ENCODE measurements around the gene UMODL1.

UMODL1 gene

DNA sequence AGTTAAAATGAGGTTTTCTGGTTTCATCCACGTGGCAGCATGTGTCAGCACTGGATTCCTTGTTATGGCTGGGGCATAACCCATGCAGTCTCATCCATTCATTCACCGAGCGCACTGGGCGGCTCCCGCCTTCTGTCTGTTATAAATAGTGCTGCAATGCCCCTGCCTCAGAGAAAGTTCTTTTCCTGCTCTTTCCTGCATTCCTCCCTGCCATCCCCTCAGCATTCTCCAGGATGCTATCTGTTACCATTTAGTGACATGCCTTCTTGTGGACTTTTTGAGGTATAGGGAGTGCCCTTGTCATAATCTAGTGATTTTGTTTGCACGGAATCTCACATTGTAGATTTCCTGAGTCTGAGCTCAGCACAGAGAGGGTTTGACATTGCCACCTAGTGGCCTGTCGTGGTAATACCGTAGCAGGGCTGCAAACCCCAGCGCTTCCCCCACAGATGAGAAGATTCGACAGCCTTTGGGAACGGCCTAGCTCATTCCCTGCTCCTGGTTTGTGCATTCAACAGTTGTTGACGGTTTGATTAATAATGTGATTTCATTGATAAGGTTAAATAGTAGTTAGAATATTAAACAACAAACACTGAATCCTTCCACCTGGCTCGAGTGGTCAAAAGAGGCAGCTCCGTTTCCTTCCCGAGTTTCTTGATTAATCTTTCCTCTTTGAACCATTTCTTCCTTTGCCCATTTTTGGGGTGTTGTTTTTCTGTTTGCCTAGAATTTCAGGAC lies 46.3 kb downstream of the UMODL1 start:
- peak; percentile 46 for DNase-seq

DNA sequence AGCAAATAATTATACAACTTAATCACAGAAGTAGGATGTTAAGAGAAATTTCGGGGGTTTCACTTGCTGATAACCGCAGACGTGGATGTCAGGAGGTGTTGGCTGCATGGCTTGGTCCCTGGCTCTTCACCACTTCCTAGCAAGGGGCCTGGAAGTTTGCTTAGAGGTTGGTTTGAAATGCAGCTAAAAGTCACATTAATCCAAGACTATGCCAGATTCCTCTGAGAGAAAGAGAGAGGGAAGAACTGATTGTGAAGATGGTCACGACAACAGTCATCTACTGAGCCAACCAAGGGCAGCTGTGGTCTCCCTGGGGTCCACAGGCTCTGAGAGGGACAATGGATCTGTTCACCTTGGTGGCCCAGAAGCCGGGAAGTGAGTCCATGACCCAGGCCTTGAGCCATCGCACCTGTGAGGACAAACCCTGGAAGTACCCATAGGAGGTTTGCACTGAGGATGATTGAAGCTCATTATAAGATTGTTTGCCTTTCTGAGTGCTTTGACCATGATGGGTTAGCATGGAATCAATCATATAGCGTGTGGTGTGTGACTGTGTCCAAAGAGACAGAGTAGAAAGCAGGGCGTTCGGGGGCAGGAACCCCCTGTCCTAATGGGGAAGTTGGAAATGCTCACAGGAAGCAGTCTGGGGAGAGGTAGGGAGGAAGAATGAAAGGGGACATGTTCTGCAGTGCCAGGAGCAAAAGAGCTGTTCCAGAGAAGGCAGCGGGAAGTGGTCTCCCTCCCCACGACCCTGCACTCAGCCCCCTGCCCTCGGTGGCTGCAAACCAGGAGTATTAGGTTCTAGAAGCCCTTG lies 47.1 kb downstream of the UMODL1 start:
- no peak for DNase-seq

DNA sequence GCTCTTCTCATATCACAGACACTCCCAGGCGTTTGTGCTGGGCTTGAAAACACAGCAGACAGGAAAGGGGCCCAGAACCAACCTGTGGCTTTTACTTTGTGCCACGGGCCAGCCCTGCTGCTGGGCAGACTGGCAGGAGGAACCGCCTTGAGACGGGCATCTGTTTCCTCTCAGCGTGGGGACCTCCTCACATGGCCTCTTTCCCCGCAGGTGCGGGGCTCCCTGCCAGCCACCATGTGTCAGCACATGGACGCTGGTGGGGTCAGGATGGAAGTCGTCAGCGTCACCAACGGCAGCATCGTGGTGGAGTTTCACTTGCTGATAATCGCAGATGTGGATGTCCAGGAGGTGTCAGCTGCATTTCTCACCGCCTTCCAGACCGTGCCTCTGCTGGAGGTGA lies 47.8 kb downstream of the UMODL1 start:
- DNase-seq, result no peak

DNA sequence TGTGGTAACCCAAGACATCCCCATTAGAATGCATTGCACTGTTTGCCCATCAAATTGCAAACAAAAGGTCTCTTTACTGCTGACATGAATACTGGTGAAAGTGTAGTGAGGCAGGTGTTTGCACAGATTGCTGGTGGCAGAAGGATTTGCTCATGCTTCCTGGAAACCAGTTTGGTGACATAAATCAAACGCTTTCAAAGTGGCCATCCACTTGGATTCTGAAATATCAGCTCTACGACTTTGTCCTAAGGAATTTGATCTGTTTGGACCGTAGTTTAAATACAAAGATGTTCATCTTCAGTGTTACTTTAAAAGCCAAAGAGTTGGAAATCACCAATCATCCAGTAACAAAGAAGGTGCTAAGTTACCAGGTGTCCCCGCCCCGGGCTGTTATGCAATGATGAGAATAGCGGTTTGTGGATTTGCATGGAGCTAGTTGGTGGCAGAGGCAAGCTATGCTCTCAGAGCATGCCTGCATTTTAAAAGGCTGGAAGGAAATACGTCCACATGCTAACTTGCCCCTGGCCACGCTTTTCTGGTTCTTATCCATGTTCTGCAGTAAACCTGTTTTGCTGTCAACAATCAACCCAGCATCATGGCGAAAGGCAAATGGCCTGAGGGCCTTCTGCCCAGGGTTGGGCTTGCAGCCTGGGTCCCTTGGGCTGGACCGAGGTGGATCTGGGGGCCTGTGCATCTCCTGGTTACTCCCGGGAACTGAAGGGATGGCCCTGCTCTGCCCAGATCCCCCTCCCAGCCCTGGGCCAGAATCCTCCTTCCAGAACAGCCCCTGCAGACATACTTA lies 49.2 kb downstream of the UMODL1 start:
- peak; percentile 83 for DNase-seq

DNA sequence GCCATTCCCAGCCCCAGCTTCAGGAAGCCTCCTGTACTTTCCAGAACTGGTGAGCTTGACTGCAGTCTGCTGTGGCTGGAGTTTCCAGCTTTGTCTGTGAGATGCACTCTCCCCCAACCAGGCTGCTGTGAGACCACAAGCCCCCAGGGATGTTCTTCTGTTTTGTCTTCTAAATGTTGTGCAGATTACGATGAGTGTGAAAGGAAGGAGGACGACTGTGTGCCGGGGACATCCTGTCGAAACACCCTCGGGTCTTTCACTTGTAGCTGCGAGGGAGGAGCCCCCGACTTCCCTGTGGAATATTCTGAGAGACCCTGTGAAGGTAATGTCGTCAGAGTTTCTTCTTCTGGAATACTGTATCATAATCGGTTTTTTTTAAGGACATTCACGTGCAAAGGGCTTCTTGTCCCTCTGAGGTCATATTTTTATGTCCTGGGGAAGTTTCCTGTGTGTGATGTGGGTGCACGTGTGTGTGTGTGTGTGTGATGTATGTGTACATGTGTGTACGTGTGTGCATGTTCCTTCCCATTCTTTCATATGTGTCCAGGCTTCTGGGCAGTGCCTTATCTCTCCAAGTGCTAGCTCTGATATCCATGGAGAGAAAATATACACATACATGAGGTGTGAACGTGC lies 49.9 kb downstream of the UMODL1 start:
- no peak for DNase-seq

DNA sequence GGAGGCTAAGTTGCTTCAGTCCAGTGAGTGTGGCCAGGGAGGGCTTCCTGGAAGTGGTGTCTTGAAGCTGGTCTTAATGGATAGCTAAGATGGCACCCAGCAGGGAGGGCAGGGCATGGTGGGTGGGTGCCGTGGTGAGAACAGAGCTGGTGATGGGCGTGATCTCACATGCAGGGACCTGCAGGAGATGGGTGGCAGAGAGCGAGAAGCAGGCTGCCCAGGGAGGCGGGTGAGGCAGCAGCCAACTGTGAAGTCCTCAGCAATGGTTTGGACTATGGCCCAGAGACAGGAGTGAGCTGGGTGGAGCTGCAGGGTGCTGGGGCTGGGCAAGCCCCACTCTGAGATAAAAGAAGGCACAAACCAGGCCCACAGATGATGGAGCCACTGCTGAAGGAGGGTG lies 50.7 kb downstream of the UMODL1 start:
- DNase-seq, result no peak

DNA sequence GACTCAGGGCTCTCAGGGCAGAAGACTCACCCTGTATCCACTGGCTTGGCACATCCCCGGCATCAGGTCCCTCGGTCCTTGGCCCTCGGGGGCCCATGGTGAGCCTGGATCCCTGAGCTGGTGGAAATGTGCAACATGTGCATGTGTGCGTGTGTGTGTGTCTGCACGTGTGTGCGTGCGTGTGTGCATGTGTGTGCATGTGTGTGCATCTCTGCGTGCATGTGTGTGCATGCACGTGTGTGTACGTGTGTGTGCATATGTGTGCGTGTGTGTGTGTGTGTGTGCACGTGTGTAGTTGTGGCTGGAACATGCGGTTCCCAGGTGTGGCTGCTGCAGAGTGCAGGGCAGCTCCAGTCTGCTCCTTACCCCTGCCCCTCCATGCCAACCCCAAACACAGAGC lies 51.3 kb downstream of the UMODL1 start:
- DNase-seq, result no peak

DNA sequence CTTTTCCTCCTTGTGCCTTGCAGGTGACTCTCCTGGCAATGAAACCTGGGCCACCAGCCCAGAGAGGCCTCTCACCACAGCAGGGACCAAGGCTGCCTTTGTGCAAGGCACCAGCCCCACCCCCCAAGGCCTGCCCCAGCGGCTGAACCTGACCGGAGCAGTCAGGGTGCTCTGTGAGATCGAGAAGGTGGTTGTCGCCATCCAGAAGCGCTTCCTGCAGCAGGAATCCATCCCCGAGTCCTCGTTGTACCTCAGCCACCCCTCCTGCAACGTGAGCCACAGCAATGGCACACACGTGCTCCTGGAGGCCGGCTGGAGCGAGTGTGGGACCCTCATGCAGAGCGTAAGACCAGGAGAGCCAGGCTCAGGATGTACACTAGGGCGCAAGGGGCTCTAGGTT lies 51.7 kb downstream of the UMODL1 start:
- DNase-seq, result no peak

DNA sequence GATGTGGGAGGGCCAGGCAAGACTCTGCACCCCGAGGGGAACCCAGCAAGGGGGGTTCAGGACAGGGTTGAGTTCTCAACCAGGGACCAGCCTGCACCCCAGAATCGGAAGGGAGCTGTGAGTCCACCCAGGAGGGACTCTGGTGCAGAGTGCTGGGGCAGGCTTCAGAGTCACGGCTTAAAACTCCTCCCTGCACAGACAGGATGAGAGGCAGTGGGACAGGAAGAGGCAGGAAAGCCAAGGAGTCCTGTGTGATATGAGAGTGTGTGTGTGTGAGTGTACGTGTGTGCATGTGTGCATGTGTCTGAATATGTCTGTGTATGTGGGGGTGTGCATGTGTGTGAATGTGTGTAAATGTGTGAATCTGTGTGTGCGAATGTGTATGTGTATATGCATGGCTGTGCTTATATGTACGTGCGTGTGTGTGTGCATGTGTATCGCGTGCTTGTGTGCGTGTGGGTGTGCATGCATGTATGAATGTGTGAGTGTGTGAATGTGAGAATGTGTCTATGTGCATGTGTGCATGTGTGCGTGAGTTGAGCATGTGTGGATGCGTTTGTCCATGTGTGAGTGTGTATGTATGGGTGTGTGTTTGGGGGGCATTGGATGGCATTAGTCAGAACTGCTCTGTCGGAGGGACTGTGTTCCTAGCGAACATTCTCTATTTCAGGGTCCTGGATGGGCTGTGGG lies 52.2 kb downstream of the UMODL1 start:
- no peak for DNase-seq

DNA sequence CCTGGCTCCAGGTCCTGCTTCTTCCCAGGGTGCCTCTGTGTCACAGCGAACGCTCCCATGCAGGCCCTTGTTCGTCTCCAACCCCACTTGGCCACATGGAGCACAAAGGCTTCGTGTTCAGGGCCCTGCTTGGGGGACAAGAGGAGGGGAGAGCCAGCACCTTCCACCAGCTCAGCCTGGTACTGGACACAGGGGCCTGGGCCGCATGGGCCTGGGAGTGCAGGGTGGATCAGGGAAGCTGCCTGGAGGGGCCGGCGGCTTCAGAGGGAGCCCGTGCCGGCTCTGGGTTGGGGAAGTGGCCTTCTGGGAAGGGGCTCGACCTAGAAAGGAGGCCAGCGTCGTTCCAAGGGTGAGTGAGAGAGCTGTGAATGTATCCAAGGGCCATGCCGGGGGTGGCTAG lies 53.0 kb downstream of the UMODL1 start:
- no peak for DNase-seq

DNA sequence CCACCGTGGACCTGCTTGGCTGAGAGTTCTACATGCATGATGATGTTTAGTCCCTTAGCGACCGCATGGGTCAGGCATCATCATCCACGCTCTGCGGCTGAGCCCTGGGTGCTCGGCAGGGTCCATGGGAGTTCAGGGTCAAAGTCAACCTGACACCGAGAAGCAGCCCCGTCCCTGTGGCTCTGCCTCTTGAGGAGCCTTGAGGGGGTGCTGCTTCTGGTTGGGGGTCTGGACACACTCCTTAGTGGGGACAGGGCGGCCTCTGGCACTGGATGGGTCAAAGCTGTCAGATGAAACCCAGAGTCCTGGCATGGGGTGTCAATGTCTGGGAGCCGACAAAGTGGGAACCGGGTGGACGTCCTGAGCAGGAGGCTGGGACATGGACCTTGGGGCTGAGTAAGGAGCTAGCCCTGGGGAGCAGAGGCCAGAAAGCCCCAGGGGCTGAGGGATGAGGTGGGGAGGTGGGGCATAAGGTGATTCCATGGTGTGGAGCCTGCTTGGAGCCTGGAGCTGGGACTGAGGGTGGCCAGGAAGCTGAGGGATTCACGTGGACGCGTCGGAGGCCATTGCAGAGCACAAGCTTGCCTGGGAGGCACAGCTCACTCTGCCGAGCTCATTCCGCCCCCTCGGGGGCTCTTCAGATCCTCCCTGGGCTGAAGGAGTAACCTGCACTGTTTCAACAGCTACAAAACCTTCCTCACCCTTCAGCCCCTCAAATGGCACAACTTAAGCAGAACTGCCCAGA lies 53.9 kb downstream of the UMODL1 start:
- DNase-seq, result no peak

DNA sequence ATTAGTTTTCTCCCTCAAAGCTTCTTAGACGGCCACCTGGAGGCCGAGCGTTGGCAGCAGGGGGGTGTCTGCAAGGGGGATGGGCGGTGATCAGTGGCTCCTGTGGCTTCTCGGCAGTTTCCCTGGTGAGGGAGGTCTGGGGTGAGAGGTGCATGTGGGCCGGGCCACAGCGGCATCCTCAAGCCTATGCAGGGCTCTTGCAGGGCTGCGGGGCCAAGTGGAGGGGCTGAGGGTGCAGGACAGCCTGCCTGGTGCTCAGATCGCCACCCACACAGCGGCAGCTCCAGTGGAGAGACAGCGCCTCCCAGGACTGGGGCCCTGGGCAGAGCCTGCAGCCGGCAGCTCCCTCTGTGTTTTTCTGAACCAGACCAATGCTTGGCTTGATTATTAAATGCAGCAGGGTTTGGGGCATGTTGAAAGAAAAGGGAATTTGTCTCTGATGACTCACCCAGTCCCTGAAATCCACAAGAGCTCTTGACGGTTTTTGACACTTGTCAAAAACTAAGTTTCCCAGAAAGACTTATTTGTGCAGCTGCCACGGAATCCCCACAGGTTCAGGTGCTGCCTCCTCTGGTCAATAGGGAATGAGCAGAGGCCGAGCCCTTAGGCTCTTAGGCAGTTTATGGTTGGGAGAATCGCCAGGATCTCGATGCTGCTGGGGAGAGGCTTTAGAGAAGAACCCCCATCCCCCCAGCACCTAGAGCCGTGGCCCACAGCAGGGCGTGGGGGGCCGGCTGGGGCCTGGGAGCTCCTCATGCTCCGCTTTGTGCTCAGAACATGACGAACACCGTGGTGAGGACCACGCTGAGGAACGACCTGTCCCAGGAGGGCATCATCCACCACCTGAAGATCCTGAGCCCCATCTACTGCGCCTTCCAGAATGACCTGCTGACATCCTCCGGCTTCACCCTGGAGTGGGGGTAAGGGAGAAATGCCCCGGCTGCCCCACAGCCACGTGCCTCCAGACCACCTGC lies 54.7 kb downstream of the UMODL1 start:
- DNase-seq, result no peak

DNA sequence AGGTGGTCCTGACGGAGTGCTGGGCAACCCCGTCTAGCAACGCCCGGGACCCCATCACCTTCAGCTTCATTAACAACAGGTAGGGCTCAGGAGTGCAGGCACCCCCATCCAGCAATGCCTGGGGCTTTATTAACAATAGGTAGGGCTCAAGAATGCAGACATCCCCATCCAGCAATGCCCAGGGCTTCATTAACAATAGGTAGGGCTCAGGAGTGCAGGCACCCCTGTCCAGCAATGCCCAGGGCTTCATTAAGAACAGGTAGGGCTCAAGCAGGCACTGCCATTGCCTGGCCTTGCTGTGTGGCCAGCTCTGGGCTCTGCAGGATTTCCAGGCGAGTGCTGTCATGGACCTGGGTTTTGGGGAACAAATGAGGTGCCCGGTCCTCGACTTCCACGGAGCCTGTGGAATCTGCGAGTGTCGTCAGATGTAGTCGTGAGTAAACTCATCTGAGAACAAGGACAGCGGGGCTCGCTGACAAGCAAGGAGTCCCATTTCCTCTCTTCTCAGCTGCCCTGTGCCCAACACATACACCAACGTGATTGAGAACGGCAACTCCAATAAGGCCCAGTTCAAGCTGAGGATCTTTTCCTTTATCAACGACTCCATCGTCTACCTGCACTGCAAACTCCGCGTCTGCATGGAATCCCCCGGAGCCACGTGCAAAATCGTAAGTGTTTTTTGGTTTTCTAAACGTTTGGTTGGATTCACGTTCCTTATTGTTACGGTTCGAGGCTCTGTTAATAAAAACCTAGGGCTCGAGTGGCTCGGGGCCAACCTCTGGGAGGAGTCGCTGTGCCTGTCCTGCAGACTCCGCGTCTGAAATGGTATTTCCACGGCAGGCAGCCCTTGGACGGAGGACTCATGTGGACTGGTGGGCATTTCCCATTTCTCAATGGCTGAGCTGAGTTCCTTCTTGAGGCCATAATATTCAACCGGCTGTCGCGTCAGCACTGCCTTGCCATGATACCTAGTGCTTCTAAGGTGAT lies 56.3 kb downstream of the UMODL1 start:
- DNase-seq, result no peak

DNA sequence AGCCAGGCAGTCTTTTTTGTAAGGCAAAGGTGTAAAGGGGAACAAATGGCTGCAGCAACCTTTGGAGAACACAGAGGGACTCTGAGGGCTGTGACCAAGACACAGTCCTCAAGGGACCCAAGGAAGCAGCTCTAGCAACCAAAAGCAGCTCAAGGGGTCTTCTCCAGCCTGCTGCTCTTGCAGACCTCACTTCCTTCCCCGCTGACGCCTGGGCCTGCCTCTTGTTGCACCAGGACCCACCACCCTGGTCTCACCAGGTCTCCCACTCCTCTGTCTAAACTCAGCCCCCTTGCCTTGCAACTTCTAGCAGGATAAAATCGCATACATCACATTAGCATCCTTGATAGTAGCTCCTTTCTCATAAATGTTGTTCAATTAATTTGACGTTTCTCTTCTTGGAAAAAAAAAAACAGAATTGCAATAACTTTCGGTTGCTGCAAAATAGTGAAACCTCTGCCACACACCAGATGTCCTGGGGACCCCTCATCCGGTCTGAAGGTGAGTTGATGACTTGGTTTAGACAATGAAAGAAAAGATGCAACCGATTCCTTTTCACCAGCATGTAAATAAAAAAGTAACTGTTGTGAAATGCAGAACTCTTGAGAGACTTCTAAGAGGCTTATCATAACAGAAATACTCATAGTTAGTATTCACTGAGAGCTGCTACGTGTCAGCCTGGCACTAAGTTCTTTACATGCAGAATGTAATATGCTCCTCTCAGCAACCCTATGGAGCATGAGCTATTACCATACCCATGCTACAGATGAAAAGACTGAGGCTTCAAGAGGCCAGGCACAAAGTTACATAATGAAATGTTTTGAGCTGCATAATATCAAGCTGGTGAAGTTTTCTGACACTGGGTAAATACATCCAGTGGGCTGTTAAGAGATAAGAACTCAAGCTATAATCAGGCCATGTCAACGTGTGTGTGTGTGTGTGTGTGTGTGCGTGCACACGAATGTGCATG lies 58.5 kb downstream of the UMODL1 start:
- no peak for DNase-seq

DNA sequence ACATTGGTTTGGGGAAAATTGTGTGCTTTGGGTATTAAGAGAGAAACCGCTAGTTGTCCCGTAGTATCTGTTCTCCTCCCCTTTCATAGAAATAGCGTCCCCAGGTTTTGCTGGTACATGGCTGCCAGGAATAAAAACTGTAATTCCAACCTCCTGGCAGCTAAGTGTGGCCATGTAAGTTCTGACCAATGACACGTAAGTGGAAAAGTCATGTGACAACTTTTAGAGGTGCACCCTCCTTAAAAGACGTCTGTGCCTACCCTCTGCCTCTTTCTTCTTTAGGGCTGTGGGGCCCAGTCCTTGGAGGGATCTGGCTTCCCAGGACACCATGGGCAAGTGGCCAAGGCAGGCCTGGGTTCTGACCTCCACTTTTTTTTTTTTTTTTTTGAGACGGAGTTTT lies 59.3 kb downstream of the UMODL1 start:
- no peak for DNase-seq

DNA sequence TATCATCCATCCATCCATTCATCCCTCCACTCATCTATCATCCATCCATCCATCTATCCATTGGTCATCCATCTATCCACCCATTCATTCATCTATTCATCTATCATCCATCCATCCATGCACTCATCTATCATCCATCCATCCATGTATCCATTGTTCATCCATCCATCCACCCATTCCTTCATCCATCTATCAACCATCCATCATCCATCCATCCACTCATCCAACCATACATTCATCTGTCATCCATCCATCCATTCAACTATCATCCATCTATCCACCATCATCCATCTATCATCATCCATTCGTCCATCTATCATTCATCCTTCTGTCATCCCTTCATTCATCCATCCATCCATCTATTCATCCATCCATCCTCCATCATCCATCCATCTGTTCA lies 61.1 kb downstream of the UMODL1 start:
- no peak for DNase-seq

DNA sequence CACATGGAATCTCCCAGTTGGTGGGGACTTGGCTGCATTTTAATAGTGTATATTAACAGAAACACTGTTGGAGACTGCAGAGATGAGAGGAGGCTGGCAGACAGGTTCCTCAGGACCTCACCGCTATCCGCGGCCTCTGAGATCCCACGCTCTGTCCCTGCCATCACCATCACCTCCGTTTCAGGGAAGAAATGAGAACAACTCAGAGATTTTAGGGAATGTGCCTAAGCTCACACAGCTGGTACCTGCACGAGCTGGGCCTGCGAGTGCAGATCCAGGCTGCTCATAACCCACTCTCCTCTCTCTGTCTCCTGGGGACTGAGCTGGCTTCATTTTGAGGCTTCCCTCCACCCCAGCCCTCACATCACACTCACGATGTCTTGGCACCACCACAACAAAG lies 62.0 kb downstream of the UMODL1 start:
- DNase-seq, result no peak
